SK-N-SH treated with all-trans-retinoic acid at 6 μM for 48 hours (cell line): ENCODE data around the gene RTP5.

Experiments
- ATAC-seq: fragments of 200-7000 bp; cut with Tn5 transposase; 3 replicates; pipeline ENCODE4 v1.9.1; 2020; ENCODE audit warnings: mild to moderate bottlenecking, moderate library complexity
- ARNTL ChIP-seq: fragments of 450-650 bp; formaldehyde crosslinking; IDR thresholded peaks from 2 replicates; pipeline ENCODE4 v1.5.0; 2020; ENCODE audit warnings: low read depth, mild to moderate bottlenecking, moderate library complexity, borderline replicate concordance
- BACH2 ChIP-seq: fragments of 250-450 bp; sonication (Bioruptor Pico); IDR thresholded peaks from 2 replicates; pipeline ENCODE4 v1.9.0; 2021; ENCODE audit warnings: mild to moderate bottlenecking, borderline replicate concordance
- CREB5 ChIP-seq: fragments of 250-450 bp; sonication (Bioruptor Pico); IDR thresholded peaks from 2 replicates; pipeline ENCODE4 v1.5.1; 2020; ENCODE audit warnings: low read depth, mild to moderate bottlenecking, moderate library complexity
- CSDC2 ChIP-seq: fragments of 250-450 bp; sonication (Bioruptor Pico); IDR thresholded peaks from 2 replicates; pipeline ENCODE4 v1.5.0; 2020; ENCODE audit warnings: mild to moderate bottlenecking, moderate library complexity
- CSRNP3 ChIP-seq: fragments of 250-450 bp; sonication (Bioruptor Pico); IDR thresholded peaks from 2 replicates; pipeline ENCODE4 v1.5.1; 2021; ENCODE audit warnings: mild to moderate bottlenecking, moderate library complexity
- ESRRG ChIP-seq: fragments of 250-450 bp; sonication (Bioruptor Pico); IDR thresholded peaks from 2 replicates; pipeline ENCODE4 v1.6.1; 2021; ENCODE audit warnings: mild to moderate bottlenecking
- ISL1 ChIP-seq: fragments of 250-450 bp; sonication (Bioruptor Pico); IDR thresholded peaks from 2 replicates; pipeline ENCODE4 v2.1.2; 2022; ENCODE audit warnings: mild to moderate bottlenecking, moderate library complexity
- OSR1 ChIP-seq: fragments of 250-450 bp; sonication (Bioruptor Pico); IDR thresholded peaks from 2 replicates; pipeline ENCODE4 v1.8.0; 2022; ENCODE audit warnings: moderate library complexity, mild to moderate bottlenecking, inconsistent platforms
- PATZ1 ChIP-seq: fragments of 250-450 bp; sonication (Bioruptor Pico); IDR thresholded peaks from 2 replicates; pipeline ENCODE4 v1.8.0; 2020; ENCODE audit warnings: mild to moderate bottlenecking, moderate library complexity, borderline replicate concordance
- PPARA ChIP-seq: fragments of 250-450 bp; sonication (Bioruptor Pico); IDR thresholded peaks from 2 replicates; pipeline ENCODE4 v1.5.0; 2020; ENCODE audit warnings: mild to moderate bottlenecking, borderline replicate concordance
- RARB ChIP-seq: fragments of 250-450 bp; sonication (Bioruptor Pico); IDR thresholded peaks from 2 replicates; pipeline ENCODE4 v1.8.0; 2021; ENCODE audit warnings: mild to moderate bottlenecking, moderate library complexity
- SNAI2 ChIP-seq: fragments of 250-450 bp; sonication (Bioruptor Pico); IDR thresholded peaks from 2 replicates; pipeline ENCODE4 v1.5.0; 2020; ENCODE audit warnings: mild to moderate bottlenecking, moderate library complexity
- TCF4 ChIP-seq: fragments of 250-450 bp; sonication (Bioruptor Pico); IDR thresholded peaks from 2 replicates; pipeline ENCODE4 v1.8.0; 2021; ENCODE audit warnings: mild to moderate bottlenecking, moderate library complexity, borderline replicate concordance
- TOX ChIP-seq: fragments of 250-450 bp; sonication (Bioruptor Pico); IDR thresholded peaks from 2 replicates; pipeline ENCODE4 v1.8.0; 2021; ENCODE audit warnings: mild to moderate bottlenecking, moderate library complexity, borderline replicate concordance
- TSHZ2 ChIP-seq: fragments of 250-450 bp; sonication (Bioruptor Pico); IDR thresholded peaks from 2 replicates; pipeline ENCODE4 v1.5.0; 2020; ENCODE audit warnings: mild to moderate bottlenecking, moderate library complexity
- ZC3H10 ChIP-seq: fragments of 250-450 bp; sonication (Bioruptor Pico); IDR thresholded peaks from 2 replicates; pipeline ENCODE4 v1.5.1; 2021; ENCODE audit warnings: mild to moderate bottlenecking, moderate library complexity
- ZFP3 ChIP-seq: fragments of 250-450 bp; sonication (Bioruptor Pico); IDR thresholded peaks from 2 replicates; pipeline ENCODE4 v1.5.0; 2020; ENCODE audit warnings: mild to moderate bottlenecking, moderate library complexity
- ZNF565 ChIP-seq: fragments of 450-650 bp; formaldehyde crosslinking; conservative IDR thresholded peaks from 2 replicates; pipeline ENCODE4 v1.5.0; 2020; ENCODE audit warnings: low read depth, mild to moderate bottlenecking, moderate library complexity
- ZNF70 ChIP-seq: fragments of 450-650 bp; formaldehyde crosslinking; IDR thresholded peaks from 2 replicates; pipeline ENCODE4 v1.5.0; 2020; ENCODE audit warnings: mild to moderate bottlenecking, moderate library complexity

The RTP5 gene

GRCh38 chr2:241855888-241856422 is 13.6 kb upstream of the RTP5 start:
- ATAC-seq, result no peak

GRCh38 chr2:241857041-241857541 is 12.4 kb upstream of the RTP5 start:
- ATAC-seq, result no peak
- TF ChIP-seq RARB (CRISPR knock-in tag), result no peak
- TF ChIP-seq ZNF70 (CRISPR knock-in tag), result no peak
- no peak for TF ChIP-seq CSRNP3 (CRISPR knock-in tag)
- no peak for TF ChIP-seq TSHZ2 (CRISPR knock-in tag)
- TF ChIP-seq ISL1, result no peak
- TF ChIP-seq ESRRG (CRISPR knock-in tag), result no peak
- no peak for TF ChIP-seq ZC3H10 (CRISPR knock-in tag)
- no peak for TF ChIP-seq PATZ1
- TF ChIP-seq TOX, result no peak
- TF ChIP-seq CREB5 (CRISPR knock-in tag), result no peak
- TF ChIP-seq SNAI2, result no peak
- TF ChIP-seq OSR1 (CRISPR knock-in tag), result no peak

More at GRCh38 chr2:241855888-241856422, 13.6 kb upstream of the RTP5 start:
- TF ChIP-seq ESRRG (CRISPR knock-in tag), result no peak
- no peak for TF ChIP-seq PATZ1
- TF ChIP-seq PPARA (CRISPR knock-in tag), result no peak
- TF ChIP-seq ZNF70 (CRISPR knock-in tag), result no peak
- TF ChIP-seq BACH2 (CRISPR knock-in tag), result no peak
- TF ChIP-seq ZNF565 (CRISPR knock-in tag), result no peak
- TF ChIP-seq ISL1, result no peak
- TF ChIP-seq ARNTL, result no peak
- no peak for TF ChIP-seq RARB (CRISPR knock-in tag)
- no peak for TF ChIP-seq CSRNP3 (CRISPR knock-in tag)
- TF ChIP-seq CSDC2 (CRISPR knock-in tag), result no peak
- TF ChIP-seq TCF4 (CRISPR knock-in tag), result no peak
- no peak for TF ChIP-seq TOX
- TF ChIP-seq ZFP3 (CRISPR knock-in tag), result no peak
- no peak for TF ChIP-seq TSHZ2 (CRISPR knock-in tag)
- TF ChIP-seq, all 23 proteins: peak for 0
